T-helper 1 cell treated with Interleukin-12 subunit alpha and Interleukin-12 subunit beta and Interleukin-4 antibody, amounts not matched to agents 30 μg/mL and 1 μg/mL, for 36 hours (primary cell): ENCODE data around the gene RIPK3.
"Not testable (repeated sequence)": the region's sequence is repeated elsewhere in the genome, so short reads cannot be mapped to it uniquely, and the experiment has no call there.

ENCODE experiments used
- H3K27ac Mint-ChIP-seq: one replicate; pipeline ENCODE4 v1.8.0; 2021; ENCODE audit warnings: mild to moderate bottlenecking, mixed read lengths
- H3K27me3 Mint-ChIP-seq: one replicate; pipeline ENCODE4 v1.8.0; 2021; ENCODE audit warnings: low read depth, mixed read lengths
- H3K36me3 Mint-ChIP-seq: one replicate; pipeline ENCODE4 v1.8.0; 2021; ENCODE audit warnings: low read depth, mixed read lengths
- H3K4me1 Mint-ChIP-seq: one replicate; pipeline ENCODE4 v1.8.0; 2021; ENCODE audit warnings: low read depth, mixed read lengths
- H3K4me3 Mint-ChIP-seq: one replicate; pipeline ENCODE4 v1.8.0; 2021; ENCODE audit warnings: mild to moderate bottlenecking, moderate library complexity, mixed read lengths
- H3K9me3 Mint-ChIP-seq: one replicate; pipeline ENCODE4 v1.8.0; 2021; ENCODE audit warnings: mixed read lengths

The RIPK3 gene

GRCh38 chr14:24339284-24340151, at the start of gene RIPK3:
TSS of gene RIPK3 (minus strand) at chr14:24339991. CDS start at chr14:24339826, 165 bp downstream.
- H3K9me3 Mint-ChIP-seq = no peaks in the 10 kb centered on the region
- H3K27me3 Mint-ChIP-seq = peaks cover 25% of the 10 kb centered on the region
- H3K36me3 Mint-ChIP-seq = peaks cover 29% of the 10 kb centered on the region
- H3K4me1 Mint-ChIP-seq = peaks cover 17% of the 10 kb centered on the region
- H3K27ac Mint-ChIP-seq = peak within 1 kb of the TSS; percentile 88
- peak within 1 kb of the TSS; percentile 92 for H3K4me3 Mint-ChIP-seq

- Mint-ChIP-seq H3K27me3 (peaks cover 58% of the 10 kb centered on the region), H3K9me3 (no peaks in the 10 kb centered on the region), H3K27ac (no peak overlapping the region), H3K4me1 (no peaks in the 10 kb centered on the region), H3K36me3 (no peaks in the 10 kb centered on the region), H3K4me3 (no peak overlapping the region)
These were observed 49.5 kb upstream of the RIPK3 start for GRCh38 chr14:24389226-24389848.

GRCh38 chr14:24388474-24389179, 48.8 kb upstream of the RIPK3 start:
- Mint-ChIP-seq H3K27ac (no peak overlapping the region), H3K27me3 (peaks cover 58% of the 10 kb centered on the region)

GRCh38 chr14:24387579-24387978, 47.8 kb upstream of the RIPK3 start:
- H3K4me3 Mint-ChIP-seq, H3K4me1 Mint-ChIP-seq, H3K36me3 Mint-ChIP-seq, H3K9me3 Mint-ChIP-seq, H3K27ac Mint-ChIP-seq: not testable (repeated sequence)
- H3K27me3 Mint-ChIP-seq = peaks cover 58% of the 10 kb centered on the region

More at GRCh38 chr14:24388474-24389179, 48.8 kb upstream of the RIPK3 start:
- no peaks in the 10 kb centered on the region for H3K9me3 Mint-ChIP-seq
- no peaks in the 10 kb centered on the region for H3K4me1 Mint-ChIP-seq
- H3K4me3 Mint-ChIP-seq = no peak overlapping the region
- no peaks in the 10 kb centered on the region for H3K36me3 Mint-ChIP-seq

DNA sequence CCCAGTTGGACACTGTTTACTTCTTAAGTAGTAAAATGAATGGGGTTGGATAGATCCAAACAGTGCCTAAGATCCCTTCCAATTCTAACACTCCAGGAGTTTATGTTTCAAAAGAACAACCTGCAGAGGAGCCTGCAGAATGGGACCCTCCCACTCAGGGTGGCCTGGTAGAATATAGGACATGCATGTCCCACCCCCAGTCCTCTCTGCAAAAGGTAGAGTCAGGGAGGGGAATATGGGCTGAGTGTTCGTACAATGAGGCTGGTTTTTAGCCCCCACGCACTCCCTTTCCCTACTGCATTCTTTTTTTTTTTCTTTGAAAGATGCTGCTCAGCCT, 47.2 kb upstream of the RIPK3 start:
- Mint-ChIP-seq H3K27me3 (peaks cover 52% of the 10 kb centered on the region), H3K36me3 (no peaks in the 10 kb centered on the region), H3K27ac (no peak overlapping the region), H3K9me3 (no peaks in the 10 kb centered on the region), H3K4me3 (no peak overlapping the region), H3K4me1 (no peaks in the 10 kb centered on the region)

GRCh38 chr14:24385524-24385923, 45.7 kb upstream of the RIPK3 start:
- Mint-ChIP-seq H3K27ac (no peak overlapping the region), H3K9me3 (no peaks in the 10 kb centered on the region), H3K4me1 (no peaks in the 10 kb centered on the region), H3K4me3 (no peak overlapping the region), H3K36me3 (no peaks in the 10 kb centered on the region), H3K27me3 (peaks cover 40% of the 10 kb centered on the region)

GRCh38 chr14:24384169-24384568, 44.4 kb upstream of the RIPK3 start:
- H3K4me1 Mint-ChIP-seq = no peaks in the 10 kb centered on the region
- no peaks in the 10 kb centered on the region for H3K9me3 Mint-ChIP-seq
- H3K36me3 Mint-ChIP-seq = no peaks in the 10 kb centered on the region
- no peak overlapping the region for H3K4me3 Mint-ChIP-seq
- H3K27me3 Mint-ChIP-seq = peaks cover 34% of the 10 kb centered on the region
- H3K27ac Mint-ChIP-seq = no peak overlapping the region

- no peak overlapping the region for H3K4me3 Mint-ChIP-seq
- no peaks in the 10 kb centered on the region for H3K9me3 Mint-ChIP-seq
- peaks cover 18% of the 10 kb centered on the region for H3K27me3 Mint-ChIP-seq
- no peaks in the 10 kb centered on the region for H3K36me3 Mint-ChIP-seq
- H3K27ac Mint-ChIP-seq = no peak overlapping the region
- no peaks in the 10 kb centered on the region for H3K4me1 Mint-ChIP-seq
These were observed 42.2 kb upstream of the RIPK3 start for GRCh38 chr14:24382064-24382371.

DNA sequence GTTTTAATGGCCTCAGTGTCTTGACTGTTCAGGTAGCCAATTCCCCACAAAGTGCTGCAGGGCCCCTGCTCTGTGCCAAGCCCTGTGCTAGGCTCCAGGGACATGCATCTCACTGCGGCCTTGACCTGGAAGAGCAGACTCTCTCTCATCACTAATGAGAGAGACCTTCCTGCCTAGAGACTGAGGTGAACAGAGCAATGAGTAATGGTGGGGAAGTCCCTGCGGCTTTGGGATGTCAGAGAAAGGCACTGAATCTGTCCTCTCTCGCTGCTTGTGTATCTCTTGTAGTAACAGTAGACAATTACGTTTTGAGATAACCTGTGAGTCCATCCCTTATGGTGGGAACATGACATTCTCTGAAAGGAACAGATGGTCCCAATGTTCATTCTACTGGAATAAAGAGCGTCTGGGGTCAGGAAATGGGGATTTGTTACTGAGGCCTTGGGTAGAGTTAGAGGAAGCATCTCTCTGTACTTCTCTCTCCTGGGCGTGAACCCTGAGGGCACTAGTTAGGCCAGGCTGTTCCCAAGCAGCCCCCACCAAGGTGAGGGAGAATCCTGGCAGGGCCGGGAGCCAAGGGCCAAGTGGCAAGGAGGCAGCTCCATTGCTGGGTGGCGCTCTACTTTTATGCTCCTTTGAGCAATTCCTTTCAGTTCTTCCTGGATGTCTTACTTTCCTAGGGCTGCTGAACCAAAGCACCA, 41.7 kb upstream of the RIPK3 start:
- Mint-ChIP-seq H3K9me3 (no peaks in the 10 kb centered on the region), H3K4me3 (no peak overlapping the region), H3K27ac (no peak overlapping the region), H3K36me3 (no peaks in the 10 kb centered on the region), H3K4me1 (no peaks in the 10 kb centered on the region), H3K27me3 (peaks cover 14% of the 10 kb centered on the region)

DNA sequence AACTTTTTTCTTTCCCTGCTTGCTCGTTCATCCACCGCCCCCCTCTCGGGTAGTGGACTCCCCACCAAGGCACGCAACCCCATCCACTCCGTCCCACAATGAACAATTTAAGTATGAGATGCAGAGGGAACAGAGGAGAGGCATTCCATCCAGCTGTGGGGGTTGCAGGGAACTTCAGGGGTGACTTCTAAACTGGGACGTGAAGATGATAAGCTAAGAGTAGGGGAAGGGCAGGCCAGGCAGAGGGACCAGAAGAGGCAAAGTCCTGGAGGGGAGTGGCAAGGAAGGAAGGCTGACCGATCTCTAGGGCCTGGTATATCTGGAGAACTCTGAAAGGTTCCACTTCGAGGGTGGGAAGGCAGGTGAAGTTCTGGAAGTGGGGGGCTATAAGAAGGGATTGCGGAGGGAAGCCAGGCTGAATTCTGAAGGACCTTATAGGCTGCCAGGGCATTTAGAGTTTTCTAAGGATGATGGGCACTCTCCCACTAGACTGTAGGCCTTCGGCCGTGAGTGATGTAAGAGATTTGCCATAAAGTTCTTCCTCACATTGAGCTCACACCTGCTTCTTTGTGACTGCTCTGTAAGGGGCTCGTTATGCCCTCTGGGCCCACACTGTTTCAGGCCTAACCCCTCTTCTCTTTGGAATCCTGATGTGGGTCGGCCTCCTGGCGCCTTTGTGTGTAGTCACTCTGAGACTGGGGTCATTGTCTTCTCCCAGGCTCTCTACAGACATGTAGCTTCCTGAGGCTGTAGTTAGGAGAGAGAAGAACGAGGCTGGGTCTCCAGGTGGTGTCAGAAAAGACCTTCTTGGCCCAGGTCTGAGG, 40.3 kb upstream of the RIPK3 start:
- H3K27ac Mint-ChIP-seq = no peak overlapping the region
- H3K4me1 Mint-ChIP-seq = no peaks in the 10 kb centered on the region
- peaks cover 14% of the 10 kb centered on the region for H3K27me3 Mint-ChIP-seq
- H3K4me3 Mint-ChIP-seq = no peak overlapping the region
- H3K36me3 Mint-ChIP-seq = no peaks in the 10 kb centered on the region
- H3K9me3 Mint-ChIP-seq = no peaks in the 10 kb centered on the region

DNA sequence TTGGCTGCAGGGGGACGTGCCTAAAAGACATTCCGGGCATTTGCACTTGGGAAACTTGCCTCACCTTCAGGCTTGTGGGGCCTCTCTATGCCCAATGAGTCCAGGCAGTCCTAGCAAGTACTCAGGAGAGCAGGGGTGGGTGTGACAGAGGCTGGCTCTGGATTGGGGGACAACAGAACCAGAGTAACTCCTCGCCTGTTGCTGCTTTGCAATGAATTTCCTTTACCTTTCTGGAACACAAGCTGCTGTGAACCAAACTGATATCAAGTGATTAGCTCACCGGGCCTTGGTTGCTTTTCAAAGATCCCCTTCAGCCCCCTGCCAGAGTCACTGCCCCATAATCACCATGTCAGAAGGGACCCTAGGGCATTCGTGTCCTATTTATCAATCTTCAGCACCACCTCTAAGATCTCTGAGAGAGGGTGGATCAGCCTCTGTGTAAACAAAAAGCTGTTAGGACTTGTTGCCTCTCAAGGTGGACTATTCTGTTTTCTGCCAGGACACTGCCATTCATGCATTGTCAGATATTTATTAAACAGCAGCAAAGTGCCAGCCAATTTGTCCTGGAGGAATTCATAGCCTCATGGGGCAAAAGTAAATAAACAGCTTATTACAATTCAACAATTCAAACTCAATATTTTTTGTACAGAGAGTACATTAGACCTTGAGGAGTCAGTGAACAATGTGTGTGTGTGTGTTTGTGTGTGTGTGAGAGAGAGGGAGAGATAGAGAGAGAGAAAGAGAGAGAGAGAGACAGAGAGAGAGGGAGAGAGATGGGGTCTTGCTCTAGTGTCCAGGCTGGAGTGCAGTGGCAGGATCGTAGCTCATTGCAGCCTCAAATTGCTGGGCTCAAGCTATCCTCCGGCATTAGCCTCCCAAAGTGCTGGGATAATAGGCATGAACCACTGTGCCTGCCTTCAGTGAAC, 39.5 kb upstream of the RIPK3 start:
- H3K9me3 Mint-ChIP-seq = no peaks in the 10 kb centered on the region
- no peak overlapping the region for H3K4me3 Mint-ChIP-seq
- H3K27me3 Mint-ChIP-seq = peaks cover 9% of the 10 kb centered on the region
- H3K27ac Mint-ChIP-seq = no peak overlapping the region
- no peaks in the 10 kb centered on the region for H3K36me3 Mint-ChIP-seq
- H3K4me1 Mint-ChIP-seq = no peaks in the 10 kb centered on the region

GRCh38 chr14:24378327-24378726, 38.5 kb upstream of the RIPK3 start:
- Mint-ChIP-seq H3K9me3 (no peaks in the 10 kb centered on the region), H3K4me3 (no peak overlapping the region), H3K27me3 (peaks cover 5% of the 10 kb centered on the region), H3K27ac (no peak overlapping the region), H3K36me3 (no peaks in the 10 kb centered on the region), H3K4me1 (no peaks in the 10 kb centered on the region)

DNA sequence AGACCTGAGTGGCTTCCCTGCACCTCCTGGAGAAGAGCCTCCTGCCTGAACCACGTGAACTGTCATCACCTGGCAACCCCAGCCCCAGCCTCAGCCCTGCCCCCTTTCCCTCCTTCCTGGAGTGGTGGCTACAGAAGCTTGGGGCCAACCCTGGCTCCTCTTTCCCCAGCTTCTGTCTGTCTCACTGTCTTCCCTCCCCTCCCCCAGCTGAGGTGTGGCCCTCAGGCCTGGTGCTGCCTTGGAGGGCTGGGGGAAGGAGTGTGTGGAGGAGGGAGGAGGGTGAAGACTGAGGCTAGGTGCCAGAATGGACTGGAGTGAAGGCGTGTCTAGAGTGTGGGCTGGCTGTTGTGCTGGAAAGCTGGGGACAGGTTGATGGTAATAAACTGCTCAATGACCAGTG, 37.9 kb upstream of the RIPK3 start:
- Mint-ChIP-seq H3K27ac (no peak overlapping the region), H3K4me3 (no peak overlapping the region), H3K27me3 (peaks cover 5% of the 10 kb centered on the region), H3K36me3 (no peaks in the 10 kb centered on the region), H3K9me3 (no peaks in the 10 kb centered on the region), H3K4me1 (no peaks in the 10 kb centered on the region)
